Measurements from ENCODE around the gene OVCA2.

Gene OVCA2

DNA sequence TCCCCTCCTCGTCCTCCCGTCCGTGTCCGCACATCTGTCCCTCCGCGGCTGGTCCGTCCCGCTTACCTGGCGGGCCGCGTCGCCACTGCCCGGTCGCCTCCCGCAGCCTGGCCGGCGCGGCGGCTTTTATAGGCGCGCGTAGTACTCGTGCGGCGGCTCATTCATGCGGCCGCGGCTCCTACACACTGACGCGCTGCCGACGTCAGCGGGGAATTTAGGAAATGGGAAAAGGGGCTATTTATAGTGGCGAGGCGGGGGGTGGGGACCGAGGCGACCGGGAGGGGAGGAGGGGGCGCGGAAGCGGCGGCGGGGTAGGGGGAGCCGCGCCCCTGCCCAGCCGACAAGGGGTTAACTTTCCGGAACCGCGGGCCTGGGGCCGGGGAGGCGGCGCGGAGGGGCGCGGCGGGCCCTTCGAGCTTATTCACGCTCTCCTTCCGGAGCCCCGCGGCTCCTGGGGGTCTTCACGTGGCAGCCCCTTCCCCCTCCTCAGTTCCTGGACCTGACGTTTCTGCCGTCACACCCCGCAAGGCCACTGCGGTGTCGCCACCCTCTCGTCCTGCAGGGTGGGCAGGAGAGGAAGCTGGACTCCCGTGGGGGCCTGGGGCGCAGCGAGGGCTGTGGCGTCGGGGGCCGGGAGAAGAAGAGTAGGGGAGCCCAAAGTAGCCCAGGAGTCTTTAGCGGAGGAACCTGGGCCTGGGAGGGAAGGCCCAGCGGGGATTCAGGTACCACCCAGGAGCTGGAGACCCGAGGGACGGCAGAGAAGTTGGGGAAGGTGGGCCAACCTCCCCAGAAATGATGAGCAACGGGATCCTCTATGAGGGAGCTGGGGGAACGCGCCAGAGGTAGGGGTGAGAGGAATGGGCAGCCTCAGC is 9.5 kb downstream of the OVCA2 start:
- DNase-seq (ENCODE audit: extremely low spot score, insufficient read length, low read depth) (no peak), FAIRE-seq (no peak)

DNA sequence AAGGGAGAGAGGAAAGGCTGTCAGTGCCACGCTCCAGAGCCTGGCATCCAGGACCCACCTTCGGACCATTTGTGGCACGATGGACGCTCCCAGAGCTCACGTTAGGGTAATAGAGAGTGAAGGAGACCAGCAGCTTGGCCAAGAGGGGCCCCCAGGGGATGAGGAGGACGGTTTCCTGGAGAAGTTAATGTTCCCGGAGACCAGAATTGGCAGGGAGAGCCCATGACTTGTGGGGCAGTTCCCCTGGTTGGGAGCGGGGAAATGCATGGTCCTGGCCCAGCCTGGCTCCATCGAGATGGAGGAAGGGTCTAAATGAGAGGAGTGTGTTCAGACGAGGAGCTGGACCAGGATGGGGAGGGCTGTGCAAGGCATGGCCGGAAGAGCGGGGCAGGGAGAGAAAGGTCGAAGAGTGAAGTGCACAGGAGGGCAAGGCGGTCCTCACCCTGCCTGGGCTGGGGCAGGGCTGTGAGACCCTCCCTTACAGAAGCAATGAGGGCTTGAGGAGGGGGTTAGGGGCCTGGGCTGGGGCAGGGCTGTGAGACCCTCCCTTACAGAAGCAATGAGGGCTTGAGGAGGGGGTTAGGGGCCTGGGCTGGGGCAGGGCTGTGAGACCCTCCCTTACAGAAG is 10.2 kb downstream of the OVCA2 start:
- DNase-seq (ENCODE audit: extremely low spot score, insufficient read length, low read depth), result no peak

DNA sequence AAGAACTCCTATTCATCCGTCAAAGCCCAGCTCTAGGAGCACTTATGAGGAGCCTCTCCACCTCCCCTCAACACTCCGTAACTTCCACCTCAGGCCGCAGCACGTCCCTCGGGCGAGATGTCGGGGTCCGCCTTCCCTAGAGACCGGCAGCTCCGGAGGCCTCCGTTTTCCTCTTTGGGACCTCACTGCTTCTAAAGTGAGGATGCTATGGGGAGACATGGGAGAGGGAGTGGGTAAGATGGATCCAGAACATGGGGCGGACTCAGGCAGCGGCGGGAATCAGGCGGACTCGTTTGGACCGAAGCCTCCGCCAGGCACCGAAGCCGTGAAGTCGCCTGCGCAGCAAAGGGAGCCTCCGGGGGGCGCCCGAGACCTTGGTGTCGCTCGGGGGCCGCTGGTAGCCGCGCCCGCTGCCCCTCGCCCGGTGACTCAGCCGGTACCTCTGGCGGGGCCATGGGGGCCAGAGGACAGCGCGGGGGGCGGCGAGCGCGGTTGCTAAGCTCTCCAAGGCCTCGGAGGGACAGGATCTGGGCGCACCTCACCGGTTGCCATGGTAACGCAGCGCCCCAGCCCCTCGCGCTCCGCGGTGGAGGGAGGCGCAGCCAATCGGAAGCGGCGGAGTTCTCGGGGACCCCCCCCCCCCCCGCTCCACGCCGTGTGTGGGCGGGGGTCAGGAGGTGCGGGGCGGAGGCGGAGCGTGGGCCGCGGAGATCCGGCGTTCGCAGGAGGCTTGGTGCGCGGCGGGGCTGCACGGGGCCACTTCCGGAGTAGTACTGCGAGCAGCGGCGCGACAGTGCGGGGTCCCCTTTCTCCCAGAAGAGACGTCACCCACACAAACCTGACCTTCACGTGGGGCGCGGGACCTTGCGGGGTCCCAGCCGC is 11.8 kb downstream of the OVCA2 start:
- DNase-seq (ENCODE audit: extremely low spot score, insufficient read length, low read depth) (no peak), FAIRE-seq (peak; percentile 66)

More for the DNA sequence above, 10.2 kb downstream of the OVCA2 start:
- no peak for FAIRE-seq

DNA sequence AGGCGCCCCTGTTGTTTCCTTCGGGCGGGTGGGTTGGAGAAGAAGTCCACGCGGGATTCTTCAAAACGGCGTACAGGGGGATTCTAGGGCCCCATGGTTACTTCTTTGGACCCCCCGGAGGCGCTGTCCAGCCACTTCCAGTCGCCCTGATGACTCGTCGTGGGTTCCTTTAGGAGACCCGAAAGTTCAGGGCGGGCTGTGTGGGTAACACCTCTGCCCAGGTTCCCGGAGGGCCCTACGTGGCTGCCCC is 12.4 kb downstream of the OVCA2 start:
- DNase-seq (ENCODE audit: extremely low spot score, insufficient read length, low read depth) (no peak), FAIRE-seq (peak; percentile 31)

GRCh38 chr17:2054512-2055291 is 12.9 kb downstream of the OVCA2 start, which contains the start of gene HIC1:
HIC1 (plus strand) TSS chr17:2055103; CDS start chr17:2056691, 1,588 bp downstream.
- DNase-seq (ENCODE audit: extremely low spot score, insufficient read length, low read depth) (no peak), FAIRE-seq (peak; percentile 86)

DNA sequence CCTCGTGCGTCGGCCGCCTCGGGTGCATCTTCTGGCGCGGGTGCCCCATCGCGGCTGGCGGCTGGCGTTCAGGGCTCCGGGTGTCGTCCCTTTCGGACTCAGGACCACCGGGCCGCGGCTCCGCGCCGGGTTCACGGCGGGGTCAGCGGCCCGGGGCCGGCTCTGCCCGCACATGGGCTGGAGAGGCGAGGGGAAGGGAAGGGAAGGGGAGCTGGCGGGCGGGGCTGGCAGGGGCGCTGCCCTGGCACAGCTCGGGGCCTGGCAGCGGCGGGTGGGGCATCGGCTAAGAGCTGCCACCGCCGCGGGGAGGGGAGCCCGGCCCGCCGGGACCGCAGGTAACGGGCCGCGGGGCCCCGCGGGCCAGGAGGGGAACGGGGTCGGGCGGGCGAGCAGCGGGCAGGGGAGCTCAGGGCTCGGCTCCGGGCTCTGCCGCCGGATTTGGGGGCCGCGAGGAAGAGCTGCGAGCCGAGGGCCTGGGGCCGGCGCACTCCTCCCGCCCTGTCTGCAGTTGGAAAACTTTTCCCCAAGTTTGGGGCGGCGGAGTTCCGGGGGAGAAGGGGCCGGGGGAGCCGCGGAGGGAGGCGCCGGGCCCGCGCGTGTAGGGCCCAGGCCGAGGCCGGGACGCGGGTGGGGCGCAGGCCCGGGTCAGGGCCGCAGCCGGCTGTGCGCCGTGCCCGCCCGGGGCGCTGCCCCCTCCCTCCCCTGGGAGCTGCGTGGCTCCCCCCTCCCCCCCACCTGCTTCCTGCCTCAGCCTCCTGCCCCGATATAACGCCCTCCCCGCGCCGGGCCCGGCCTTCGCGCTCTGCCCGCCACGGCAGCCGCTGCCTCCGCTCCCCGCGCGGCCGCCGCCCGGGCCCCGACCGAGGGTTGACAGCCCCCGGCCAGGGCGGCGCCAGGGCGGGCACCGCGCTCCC is 13.7 kb downstream of the OVCA2 start:
- DNase-seq (ENCODE audit: extremely low spot score, insufficient read length, low read depth), result no peak
- FAIRE-seq, result no peak

DNA sequence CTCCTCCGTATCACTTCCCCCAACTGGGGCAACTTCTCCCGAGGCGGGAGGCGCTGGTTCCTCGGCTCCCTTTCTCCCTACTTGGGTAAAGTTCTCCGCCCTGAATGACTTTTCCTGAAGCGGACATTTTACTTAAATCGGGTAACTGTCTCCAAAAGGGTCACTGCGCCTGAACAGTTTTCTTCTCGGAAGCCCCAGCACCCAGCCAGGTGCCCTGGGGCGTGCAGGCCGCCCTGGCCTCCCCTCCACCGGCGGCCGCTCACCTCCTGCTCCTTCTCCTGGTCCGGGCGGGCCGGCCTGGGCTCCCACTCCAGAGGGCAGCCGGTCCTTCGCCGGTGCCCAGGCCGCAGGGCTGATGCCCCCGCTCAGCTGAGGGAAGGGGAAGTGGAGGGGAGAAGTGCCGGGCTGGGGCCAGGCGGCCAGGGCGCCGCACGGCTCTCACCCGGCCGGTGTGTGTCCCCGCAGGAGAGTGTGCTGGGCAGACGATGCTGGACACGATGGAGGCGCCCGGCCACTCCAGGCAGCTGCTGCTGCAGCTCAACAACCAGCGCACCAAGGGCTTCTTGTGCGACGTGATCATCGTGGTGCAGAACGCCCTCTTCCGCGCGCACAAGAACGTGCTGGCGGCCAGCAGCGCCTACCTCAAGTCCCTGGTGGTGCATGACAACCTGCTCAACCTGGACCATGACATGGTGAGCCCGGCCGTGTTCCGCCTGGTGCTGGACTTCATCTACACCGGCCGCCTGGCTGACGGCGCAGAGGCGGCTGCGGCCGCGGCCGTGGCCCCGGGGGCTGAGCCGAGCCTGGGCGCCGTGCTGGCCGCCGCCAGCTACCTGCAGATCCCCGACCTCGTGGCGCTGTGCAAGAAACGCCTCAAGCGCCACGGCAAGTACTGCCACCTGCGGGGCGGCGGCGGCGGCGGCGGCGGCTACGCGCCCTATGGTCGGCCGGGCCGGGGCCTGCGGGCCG is 14.7 kb downstream of the OVCA2 start:
- DNase-seq (ENCODE audit: extremely low spot score, insufficient read length, low read depth) (no peak), FAIRE-seq (peak; percentile 73)

- FAIRE-seq (no peak), DNase-seq (ENCODE audit: extremely low spot score, insufficient read length, low read depth) (no peak)
Measured at GRCh38 chr17:2057175-2057759, 15.4 kb downstream of the OVCA2 start.

DNA sequence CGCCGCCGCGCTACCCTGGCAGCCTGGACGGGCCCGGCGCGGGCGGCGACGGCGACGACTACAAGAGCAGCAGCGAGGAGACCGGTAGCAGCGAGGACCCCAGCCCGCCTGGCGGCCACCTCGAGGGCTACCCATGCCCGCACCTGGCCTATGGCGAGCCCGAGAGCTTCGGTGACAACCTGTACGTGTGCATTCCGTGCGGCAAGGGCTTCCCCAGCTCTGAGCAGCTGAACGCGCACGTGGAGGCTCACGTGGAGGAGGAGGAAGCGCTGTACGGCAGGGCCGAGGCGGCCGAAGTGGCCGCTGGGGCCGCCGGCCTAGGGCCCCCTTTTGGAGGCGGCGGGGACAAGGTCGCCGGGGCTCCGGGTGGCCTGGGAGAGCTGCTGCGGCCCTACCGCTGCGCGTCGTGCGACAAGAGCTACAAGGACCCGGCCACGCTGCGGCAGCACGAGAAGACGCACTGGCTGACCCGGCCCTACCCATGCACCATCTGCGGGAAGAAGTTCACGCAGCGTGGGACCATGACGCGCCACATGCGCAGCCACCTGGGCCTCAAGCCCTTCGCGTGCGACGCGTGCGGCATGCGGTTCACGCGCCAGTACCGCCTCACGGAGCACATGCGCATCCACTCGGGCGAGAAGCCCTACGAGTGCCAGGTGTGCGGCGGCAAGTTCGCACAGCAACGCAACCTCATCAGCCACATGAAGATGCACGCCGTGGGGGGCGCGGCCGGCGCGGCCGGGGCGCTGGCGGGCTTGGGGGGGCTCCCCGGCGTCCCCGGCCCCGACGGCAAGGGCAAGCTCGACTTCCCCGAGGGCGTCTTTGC is 16.2 kb downstream of the OVCA2 start:
- DNase-seq (ENCODE audit: extremely low spot score, insufficient read length, low read depth) (no peak), FAIRE-seq (no peak)

DNA sequence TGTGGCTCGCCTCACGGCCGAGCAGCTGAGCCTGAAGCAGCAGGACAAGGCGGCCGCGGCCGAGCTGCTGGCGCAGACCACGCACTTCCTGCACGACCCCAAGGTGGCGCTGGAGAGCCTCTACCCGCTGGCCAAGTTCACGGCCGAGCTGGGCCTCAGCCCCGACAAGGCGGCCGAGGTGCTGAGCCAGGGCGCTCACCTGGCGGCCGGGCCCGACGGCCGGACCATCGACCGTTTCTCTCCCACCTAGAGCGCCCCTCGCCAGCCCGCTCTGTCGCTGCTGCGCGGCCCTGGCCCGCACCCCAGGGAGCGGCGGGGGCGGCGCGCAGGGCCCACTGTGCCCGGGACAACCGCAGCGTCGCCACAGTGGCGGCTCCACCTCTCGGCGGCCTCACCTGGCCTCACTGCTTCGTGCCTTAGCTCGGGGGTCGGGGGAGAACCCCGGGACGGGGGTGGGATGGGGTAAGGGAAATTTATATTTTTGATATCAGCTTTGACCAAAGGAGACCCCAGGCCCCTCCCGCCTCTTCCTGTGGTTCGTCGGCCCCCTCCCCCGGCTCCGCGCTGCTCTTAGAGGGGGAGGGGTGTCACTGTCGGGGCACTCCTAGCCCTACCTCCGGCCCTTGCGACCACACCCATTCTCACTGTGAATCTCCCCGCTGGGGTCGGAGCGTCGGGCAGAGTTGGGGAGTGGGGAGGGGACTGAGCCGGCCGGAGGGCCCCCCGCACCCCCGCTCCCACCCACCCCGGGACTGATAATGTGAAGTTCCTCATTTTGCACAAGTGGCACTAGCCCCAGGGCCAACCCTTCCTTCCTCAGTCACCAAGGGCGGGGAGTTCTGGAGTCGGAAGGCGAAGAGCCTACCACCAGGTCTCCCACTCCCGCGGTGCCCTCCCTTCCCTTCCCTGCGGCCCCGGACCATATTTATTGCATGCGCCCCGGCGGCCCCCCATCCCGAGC is 17.0 kb downstream of the OVCA2 start:
- DNase-seq (ENCODE audit: extremely low spot score, insufficient read length, low read depth) (no peak), FAIRE-seq (peak; percentile 71)

GRCh38 chr17:2059547-2060384 is 17.9 kb downstream of the OVCA2 start:
- FAIRE-seq (no peak), DNase-seq (ENCODE audit: extremely low spot score, insufficient read length, low read depth) (no peak)

DNA sequence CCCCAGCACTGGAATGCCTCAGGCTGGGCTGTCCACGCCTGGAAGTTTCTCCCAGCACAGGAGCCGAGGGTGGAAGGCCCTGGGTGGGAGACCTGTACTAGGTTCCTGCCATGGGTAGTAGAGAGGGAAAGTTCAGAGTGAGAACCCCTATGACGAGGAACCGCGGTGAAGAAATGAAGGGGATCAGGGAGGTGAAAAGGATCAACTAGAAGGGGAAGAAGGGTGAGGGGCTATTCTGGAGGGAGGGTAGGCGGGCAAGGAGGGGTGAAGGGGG is 18.5 kb downstream of the OVCA2 start:
- FAIRE-seq (no peak), DNase-seq (ENCODE audit: extremely low spot score, insufficient read length, low read depth) (no peak)

DNA sequence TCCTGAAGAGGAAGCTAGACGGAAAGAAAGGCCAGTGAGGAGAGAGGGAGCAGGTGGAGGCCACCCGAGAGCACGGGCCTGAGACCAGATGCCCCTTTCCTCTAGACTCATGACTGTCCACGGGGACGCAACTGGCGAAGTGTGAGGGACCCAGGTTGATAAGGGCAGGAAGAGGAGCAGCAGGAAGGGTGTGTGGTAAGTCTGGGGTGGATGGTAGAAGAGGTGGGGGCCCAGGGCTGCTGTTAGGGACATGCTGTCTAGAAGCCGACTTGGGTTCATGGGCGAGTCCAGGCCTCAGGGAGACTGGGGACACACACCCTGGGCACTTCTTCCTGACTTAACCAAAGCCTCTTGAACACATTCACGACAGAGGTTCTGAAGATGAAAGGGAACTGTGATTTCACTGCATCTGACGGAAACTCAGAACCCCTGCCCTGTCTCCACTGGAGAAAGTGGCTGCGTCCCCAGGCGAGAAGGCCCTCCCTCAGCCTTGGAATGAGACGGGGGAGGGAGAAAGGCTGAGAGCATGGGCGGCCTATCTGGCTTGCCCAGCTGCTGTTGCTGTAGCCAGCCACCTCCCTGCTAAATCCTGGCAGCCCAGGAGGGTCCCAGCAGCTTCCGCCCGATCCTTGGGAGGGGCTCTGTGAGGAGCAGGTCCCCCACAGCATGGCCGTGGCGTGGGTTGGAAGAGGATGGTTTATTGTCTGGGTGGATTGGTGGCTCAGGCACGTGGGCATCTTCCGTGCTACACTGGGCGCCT is 19.0 kb downstream of the OVCA2 start:
- DNase-seq (ENCODE audit: extremely low spot score, insufficient read length, low read depth), result no peak
- no peak for FAIRE-seq

DNA sequence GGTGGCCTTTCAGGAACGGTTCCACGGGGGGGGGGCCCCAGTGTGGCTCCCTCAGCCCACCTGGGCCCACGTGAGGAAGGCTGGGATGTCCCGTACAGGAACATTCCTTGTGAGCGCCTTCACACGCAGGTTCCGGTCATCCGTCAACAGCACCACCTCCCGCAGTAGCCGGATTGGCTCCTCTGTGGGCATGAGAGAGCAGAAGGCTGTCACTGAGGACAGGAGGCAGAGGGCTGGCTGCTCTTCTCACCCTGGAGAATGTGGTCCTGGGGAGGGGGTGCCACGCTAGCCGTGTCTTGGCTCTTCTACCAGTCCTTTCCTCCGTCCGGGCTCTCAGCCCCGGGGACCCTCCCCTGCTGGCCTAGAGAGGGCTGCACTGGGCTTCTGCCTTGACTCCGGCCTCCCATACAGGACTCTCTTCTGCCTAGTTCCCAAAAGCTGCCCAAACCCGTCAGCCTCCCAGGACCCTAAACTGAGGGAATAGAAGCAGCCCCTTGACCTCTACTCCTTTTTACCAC is 19.7 kb downstream of the OVCA2 start:
- FAIRE-seq (no peak), DNase-seq (ENCODE audit: extremely low spot score, insufficient read length, low read depth) (no peak)

Measured in GM18507 (cell line).